ENCODE results near the gene ITPKB.

Gene ITPKB

DNA sequence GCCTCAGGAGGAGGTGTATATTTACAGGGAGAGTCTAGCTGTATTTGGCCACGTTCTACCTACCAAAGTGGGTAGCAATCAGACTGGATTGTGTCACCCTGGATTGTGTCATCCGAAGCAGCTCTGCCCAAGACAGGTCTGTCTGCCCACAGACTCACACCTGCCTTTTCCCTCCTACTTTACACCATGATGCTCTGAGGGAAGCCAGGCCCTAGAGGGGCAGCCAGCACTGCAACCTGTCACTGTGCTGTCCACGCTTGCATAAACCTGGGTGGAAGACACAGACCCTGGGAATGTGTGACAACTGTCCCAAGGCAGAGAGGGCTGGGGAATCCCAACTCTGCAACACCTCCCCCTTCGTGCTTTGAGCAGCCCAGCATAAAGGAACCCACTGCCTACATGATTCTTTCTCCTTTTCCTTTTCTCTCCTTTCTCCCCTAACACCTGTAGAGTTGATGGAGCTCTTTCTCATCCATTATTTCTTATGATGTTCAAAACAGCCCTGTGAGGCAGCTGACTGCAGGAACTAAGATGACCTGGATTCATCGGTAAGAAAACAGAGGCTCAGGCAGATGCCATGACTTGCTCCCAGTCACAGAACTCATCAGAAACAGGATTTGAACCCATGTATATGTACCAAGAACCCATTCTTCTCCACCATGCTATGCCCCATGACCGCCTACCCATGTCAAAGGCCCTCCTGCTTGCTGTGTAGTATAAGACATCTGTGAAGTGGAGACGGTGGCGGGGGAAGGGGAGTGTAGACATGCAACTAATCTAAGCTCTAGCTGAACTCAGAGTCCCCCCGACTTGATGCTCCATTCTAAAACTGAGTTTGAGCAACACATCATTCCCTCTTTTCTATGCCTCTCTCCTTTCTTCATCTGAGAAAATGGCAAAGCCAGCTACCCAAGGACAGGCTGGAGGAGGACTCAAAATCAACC is 55.9 kb downstream of the ITPKB start:
- DNase-seq: no peak

- DNase-seq: no peak
Observed at GRCh38 chr1:226681652-226682493, 57.2 kb downstream of the ITPKB start.

GRCh38 chr1:226680653-226681052 is 58.4 kb downstream of the ITPKB start:
- DNase-seq: no peak

DNA sequence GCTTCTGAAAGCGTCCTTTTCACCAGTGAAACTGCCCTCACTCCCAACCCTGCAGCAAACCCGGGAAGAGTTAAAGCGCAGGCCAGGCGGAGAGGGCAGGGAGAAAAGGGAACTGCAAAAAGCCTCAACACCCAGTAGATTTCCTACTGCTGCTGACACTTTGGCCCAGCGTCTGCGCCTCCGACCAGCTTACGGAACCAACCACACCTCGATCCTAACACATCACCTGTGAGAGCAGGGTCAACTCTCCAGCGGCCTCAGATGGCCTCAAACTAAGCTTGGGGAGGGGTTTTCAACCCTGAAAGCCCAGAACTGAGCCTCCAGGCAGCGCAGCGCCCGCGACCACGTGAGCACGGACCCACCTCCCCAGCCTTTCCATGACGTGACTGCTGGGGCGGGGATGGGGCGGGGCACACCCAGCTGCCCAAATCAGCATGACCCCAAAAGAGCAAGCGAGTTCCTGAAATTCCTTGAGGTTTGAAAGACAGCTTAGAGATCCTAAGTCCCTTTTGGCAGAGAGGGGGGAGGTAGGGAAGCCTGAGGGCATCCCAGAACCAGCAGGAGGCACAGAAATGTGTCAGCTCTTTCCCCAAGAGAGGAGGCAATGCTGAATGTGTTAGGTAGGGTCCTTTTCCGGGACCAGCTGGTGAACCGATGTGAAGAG is 59.1 kb downstream of the ITPKB start:
- peak; percentile 26 for DNase-seq

DNA sequence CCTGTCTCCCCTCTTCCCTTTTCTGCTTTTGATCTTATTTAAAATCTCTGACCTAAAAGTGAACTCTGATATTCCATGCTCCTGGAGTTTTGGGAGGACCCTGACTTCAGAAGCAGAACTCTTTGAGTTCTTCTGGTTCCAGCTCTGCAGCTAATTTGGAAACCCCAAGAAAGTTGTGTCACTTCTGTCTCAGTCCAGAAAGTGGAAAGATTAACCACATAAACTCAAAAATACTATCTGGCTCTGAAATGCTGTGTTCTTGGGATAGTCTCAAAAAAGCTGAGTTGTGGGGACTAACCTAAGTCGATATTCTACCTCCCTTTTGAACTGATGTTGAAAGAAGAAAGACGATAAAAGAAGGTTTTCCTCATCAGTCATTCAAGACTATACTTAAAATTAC is 59.8 kb downstream of the ITPKB start:
- DNase-seq: no peak

GRCh38 chr1:226678701-226679100 is 60.4 kb downstream of the ITPKB start:
- DNase-seq: no peak

GRCh38 chr1:226678251-226678650 is 60.8 kb downstream of the ITPKB start:
- no peak for DNase-seq

DNA sequence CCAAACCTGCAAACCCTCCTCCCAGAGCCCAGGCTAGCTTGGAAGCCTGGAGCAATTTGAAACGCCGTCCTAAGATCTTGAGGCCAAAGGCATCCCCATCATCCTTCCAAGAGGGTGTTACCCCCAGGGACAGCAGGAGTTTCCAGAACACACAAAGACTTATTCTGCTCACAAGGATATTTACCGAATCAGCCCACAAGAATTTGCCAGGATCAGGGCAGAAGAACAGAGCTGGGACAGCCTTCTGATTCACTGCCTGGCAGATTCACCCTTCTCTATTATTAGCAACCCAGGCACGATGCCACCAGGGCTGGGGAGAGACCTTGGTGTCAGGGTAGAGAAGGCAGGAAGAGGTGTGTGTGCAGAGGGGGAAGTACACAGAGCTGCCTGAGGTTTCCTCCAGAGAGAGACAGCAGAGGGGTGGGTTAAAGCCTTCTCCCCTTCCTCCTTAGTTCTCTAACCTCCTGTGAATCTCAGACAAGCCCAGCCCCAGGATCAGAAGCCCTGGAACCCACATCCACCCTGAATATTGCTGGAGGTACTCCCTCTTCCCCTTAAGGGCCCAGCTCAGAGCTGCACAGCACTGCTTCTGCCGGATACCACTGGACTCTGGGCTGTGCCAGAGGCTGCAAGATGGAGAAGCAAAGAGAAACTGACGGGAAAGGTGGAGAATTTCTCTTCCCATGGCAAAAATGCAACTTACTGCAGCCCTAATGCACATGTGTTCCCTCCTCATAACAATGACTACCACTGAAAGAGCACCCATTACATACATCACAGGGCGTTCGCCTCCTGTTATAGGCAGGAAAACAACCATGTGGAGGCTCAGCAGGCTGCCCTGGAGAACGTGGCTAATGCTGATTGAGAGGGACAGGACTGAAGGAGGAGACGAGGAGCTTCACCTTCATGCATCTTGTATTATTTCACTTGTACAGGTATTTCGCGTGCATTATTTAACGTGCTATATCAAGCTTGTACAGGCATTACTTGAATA is 61.8 kb downstream of the ITPKB start:
- DNase-seq: peak; percentile 29

GRCh38 chr1:226676381-226676780 is 62.7 kb downstream of the ITPKB start:
- no peak for DNase-seq

GRCh38 chr1:226675715-226676357 is 63.2 kb downstream of the ITPKB start:
- DNase-seq: no peak

DNA sequence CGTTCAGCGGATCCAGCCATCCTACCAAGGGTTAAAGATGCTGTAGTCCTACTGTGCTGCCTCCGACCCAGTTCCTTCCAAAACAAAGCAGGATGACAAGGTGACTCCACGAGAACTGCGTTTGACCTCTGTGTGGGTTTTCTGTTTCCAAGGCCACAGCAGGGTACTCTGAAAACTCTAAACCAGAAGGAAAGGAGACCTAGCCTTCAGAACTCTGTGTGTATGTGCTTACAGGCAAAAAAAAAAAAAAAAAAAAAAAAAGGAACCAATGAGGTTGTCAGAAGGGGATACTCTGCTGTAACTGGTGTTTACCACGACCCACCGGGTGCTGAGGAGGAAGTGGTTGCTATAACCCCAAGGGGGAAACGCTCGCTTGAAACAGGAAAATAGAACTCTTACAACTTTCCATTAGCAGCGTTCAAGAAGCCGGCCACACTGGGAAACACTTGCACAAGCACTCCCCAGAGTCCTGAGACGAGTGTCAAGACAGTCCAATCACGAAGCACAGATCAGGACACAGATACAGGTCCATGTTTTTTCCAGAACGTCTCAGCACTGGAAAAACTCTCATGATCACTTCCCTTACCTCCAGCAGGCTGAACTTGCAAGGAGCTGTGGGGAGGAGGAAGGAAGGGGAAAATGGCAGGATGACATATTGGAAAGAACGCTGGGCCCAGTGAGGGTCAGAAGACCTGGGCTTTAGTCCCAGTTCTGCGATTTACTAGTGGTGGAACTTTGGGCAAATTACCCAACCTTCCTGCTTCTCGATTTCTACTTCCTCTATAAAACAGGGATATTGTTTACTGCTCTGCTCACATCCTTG is 64.0 kb downstream of the ITPKB start:
- no peak for DNase-seq

- peak; percentile 66 for DNase-seq
Observed at GRCh38 chr1:226672339-226672762, 66.7 kb downstream of the ITPKB start.

GRCh38 chr1:226671277-226671676 is 67.8 kb downstream of the ITPKB start:
- DNase-seq: peak; percentile 99

- no peak for DNase-seq
Observed at GRCh38 chr1:226670073-226670472, 69.0 kb downstream of the ITPKB start.

GRCh38 chr1:226668173-226668560 is 70.9 kb downstream of the ITPKB start:
- no peak for DNase-seq

DNA sequence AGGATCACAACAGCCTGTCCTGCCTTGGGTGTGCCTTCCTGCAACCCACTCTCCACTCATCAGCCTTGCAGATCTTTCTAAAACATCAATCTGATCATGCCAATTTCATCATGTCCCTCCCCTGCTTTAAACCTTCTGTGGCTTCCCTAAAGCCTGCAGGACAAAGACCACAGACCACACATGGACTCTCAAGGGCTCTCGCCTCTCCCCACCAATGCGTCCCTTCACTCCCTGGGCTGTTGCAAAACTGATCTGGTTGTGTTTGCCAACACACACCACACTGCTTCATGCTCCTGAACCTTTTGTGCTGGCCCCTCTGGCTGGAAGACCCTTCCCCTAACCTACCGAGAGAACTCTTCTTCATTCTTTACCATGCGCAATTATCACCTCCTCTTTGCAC is 72.4 kb downstream of the ITPKB start:
- no peak for DNase-seq

- DNase-seq: no peak
Observed at GRCh38 chr1:226666164-226666506, 72.9 kb downstream of the ITPKB start.

DNA sequence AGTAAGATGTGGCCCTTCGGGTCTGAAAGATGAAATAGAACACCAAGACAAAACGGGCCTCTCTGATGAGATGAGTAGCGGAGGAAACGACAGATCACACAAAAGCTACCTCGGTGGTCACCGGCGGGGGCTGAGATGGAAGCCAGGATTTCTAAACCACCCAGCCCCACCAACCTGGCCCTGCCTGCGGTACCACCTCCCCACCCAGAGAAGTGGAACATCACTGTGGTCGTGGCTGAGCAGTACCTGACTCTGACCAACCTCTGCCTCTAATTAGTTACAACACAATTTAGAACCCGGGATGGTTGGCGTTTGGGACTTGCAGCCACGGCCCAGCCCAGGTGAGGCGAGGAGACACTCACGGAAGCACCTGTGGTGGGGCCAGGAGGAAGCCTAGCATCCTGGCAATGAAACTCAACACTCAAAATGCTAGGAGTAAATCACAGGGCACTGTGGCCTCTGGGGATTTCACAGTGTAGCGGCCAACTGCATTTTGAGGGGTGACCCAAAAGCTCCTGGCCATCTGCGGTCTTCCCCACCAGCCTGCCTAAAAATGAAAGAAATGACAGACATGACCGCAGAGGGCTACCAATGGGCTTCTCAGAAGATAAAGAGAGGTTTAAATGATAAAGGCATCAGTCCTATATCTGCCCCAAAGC is 73.4 kb downstream of the ITPKB start:
- no peak for DNase-seq

DNA sequence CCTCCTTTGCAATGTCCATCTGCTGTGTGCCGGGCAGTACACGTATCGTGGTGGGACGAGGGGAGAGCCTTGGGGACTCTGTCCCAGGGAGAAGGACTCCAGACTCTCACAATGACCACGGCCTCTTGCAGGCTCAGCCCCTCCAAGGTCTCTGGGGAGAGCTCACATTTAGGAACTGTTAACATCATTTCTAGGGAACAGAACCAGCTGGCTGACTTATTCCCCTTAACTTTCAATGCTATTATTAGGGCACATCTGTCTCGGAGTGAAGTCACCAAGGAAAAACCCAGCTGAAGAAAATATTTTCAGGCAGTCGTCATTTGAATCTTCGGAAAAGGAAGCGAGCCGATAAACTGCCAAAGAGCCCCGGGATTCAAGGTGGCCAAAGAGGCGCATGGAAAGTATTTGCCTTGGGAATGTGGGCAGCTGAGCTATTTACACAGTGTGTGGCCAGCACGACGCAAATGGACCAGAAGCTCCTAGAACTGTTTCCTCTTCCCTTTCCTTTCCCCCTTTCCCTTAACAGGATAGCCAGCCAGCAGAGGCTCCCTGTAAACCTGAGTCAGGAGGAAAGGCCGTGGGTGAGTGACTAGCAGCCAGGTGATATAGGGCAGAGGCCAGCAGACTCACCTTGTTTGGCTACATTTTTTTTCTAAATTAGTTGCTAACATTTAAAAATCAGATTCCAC is 74.5 kb downstream of the ITPKB start:
- DNase-seq: no peak

DNA sequence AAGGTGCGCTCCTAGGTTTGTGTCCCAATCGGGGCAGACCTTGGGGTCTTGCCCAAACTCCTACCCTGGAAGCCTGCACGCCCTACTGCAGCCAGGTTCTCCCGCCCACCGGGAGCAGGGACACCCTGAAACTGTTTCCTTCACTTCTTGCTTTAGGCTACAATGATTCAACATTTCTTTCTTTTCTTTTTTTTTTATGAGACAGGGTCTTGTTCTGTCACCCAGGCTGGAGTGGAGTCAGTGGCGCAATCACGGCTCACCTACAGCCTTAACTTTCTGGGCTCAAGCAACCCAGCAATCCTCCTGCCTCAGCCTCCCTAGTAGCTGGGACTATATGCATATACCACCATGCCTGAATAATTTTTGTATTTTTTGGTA is 75.8 kb downstream of the ITPKB start:
- no peak for DNase-seq

All from DMS153 (cell line).